IPS-NIHi7 (cell line): ENCODE data around the gene PRKAR1B.
A peak's percentile ranks its signal among the peaks of the same experiment; 100 is the strongest.

Experiments
- DNase-seq: peaks from one replicate; pipeline ENCODE4 v3.0.0; 2012; ENCODE audit warnings: mixed read lengths; ENCODE audit errors: extremely low spot score

PRKAR1B gene

GRCh38 chr7:522071-522950 lies 204.8 kb downstream of the PRKAR1B start:
- peak; percentile 45 for DNase-seq

GRCh38 chr7:521221-522070 lies 205.6 kb downstream of the PRKAR1B start:
- no peak for DNase-seq

GRCh38 chr7:520503-521161 lies 206.4 kb downstream of the PRKAR1B start:
- no peak for DNase-seq

DNA sequence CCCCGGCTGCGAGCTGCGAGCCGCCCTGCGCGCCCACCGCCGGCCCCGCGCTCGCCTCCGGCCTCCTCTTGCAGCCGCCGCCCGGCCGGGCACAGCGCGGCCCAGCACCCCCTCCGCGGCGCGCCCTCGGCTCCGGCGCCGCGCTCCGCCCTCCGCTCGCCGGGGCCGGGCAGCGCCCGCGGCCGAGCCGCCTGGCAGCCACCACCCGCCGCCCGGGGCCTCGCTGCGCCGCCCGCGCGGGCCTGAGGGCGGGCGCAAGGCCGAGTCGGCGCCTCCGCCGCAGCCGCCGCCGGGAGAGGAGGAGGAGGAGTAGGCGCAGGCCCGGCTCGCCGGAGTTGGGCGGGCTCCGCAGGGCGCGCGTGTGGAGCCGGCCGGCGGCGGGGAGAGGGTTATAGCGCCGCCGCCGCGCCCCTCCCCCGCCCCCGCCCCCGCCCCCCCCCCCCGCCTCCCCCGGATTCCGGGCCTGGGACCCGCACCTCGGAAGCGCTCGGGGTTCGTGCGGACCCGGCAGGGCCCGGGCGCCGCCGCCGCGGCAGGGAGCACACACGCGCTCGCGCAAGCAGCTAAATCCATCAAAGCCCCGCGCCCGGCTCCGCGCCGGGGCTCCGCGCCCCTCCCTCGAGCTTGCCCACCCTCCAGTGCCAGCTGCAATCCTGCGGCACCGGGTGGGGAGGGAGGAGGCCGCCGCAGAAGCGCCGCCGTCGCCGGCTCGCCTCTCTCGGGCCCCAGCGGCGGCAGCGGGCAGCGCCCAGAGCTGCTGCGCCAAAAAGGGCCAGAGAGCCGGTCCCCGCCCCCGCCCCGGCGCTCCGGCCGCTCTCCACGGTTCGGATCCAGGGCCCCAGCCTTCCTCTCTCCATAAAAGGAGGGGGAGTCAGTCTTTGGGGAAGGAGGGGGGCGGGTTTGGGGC lies 207.3 kb downstream of the PRKAR1B start, which contains the start of gene PDGFA:
PDGFA (minus strand) TSS at position 363 of the 907 bp plus-strand sequence. CDS start 845 bp downstream, outside the sequence.
- DNase-seq, result peak; percentile 70

GRCh38 chr7:518630-519483 lies 208.2 kb downstream of the PRKAR1B start:
- DNase-seq, result peak; percentile 65

GRCh38 chr7:517774-518629 lies 209.1 kb downstream of the PRKAR1B start:
- no peak for DNase-seq

- no peak for DNase-seq
These were observed 210.2 kb downstream of the PRKAR1B start for GRCh38 chr7:516606-517456.

- DNase-seq, result no peak
These were observed 210.9 kb downstream of the PRKAR1B start for GRCh38 chr7:516216-516605.

DNA sequence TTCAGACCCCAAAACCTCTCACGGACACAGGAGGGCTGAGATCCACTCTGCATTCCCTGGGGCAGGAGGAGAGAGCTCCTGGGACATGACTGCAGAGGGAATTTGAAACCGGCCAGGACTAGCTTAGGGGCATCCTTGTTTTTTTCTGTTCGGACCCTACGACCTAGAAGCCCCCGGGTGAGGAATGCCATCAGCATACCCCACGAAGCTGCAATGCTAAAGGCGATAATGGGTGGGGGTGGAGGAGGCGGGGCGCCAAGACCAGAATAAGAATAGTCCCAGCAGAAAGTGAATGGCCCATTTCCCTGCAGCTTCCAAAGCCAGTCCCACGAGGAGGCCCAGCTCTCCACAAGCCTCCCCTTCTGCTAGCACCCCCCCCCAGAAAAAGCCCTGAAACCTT lies 211.5 kb downstream of the PRKAR1B start:
- DNase-seq, result peak; percentile 69

GRCh38 chr7:514651-515598 lies 212.2 kb downstream of the PRKAR1B start:
- peak; percentile 65 for DNase-seq

DNA sequence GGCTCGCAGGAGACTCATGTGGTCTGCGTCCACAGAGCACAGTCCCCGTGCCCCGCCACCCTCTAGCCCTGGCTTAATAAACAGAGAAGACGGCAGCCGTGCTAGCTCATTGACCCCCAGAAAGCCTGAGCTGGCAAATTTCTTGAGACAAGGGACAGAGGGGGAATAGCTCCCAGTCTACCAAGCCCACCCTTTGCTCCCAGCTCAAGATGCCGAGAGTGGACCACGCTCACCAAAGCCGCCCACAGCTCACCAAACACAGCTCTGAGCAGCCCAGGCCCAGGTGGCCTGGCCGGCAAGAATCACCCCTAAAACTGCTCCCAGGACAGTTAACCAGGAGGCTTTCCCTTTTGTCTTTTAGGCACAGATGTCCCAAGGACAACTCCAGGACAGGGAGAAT lies 212.8 kb downstream of the PRKAR1B start:
- DNase-seq, result no peak

DNA sequence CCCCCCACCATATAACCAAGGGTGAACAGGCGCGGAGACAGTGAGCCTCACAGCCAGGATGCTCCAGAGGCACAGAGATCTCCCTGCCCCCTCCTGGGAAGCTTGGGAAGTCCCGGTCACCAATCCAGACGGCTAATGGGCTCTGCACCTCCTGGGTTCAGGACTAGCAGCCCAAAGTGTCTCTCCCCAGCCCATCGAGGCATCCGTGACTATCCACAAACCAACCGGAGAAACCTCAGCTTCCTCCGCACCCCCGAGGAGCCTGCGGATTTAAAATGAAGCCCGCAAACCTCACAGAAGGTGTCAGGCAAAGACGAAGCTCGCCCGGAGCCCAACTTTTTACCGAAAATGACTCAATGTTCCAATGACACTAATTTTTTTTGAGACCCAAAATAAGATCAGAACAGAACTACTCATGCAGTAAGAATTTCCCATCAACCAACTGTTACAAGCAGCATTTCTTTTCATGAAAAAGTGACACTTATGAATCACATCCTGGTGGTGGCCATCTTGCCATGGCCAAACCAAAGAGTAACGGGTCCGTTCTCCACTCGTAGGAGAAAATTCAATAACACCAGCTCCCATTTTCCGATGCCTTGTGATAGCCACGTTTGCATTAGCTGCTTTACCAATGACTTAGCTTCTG lies 213.4 kb downstream of the PRKAR1B start:
- no peak for DNase-seq

DNA sequence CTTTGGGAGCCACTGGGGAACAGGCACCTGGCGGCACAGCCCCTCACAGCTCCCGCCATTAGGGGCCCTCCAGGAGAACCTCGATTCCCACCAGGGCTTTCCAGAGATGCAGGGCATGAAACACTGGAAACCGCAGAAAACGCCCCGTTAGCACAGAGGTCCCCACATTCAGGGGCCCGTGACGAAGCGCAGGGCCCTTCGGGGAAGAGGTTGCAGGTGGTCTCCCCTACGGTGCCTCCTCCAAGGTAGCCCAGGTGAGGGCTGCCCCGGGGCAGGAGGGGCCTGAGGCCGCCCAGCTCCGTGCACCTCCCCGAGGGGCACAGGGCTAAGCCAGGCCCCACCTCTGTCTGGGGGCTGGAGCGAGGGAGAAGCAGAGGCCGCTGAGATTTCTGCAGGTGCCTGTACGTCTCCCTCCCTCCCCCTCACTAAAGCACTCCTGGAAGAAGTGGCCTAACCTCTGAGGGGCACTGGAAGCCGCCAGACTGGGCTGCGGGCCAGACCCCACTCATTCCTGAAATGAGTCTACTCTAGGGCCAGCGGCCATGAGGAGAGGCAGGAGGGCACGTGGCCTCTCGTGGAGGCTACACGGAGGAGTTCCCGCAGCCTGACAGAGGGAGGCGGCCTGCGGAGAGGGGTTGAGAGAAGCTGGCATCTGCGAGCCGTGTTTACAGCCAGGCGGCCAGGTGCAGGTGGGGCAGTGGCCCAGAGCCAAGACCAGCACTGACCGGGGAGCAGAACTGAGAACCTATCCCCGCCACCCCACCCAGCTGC lies 214.4 kb downstream of the PRKAR1B start:
- DNase-seq, result no peak

- DNase-seq, result no peak
These were observed 215.0 kb downstream of the PRKAR1B start for GRCh38 chr7:512146-512510.

- no peak for DNase-seq
These were observed 215.5 kb downstream of the PRKAR1B start for GRCh38 chr7:511476-512145.
